Measurements from ENCODE around the gene GPHN. TPM values are rescaled to one million over a fixed set of nuclear protein-coding genes. Genes with fewer than 3 reads are reported as not detected.

Gene GPHN
- polyA plus RNA-seq, 1 of the 3 experiments (the other 2 are of a cell fraction), result 6.9 TPM

- Histone ChIP-seq H4K20me1 (ENCODE audit: insufficient read depth) (no peaks in the 10 kb centered on the region), H3F3A (replicated peaks; ENCODE audit: insufficient read depth) (no peaks in the 10 kb centered on the region), H3K9me3 (0 out of 2 replicates have a peak, but pooled peaks cover 12% of the 10 kb centered on the region), H3K4me2 (no peak overlapping the region), H3K27me3 (ENCODE audit: insufficient read depth) (no peaks in the 10 kb centered on the region), H2AFZ (ENCODE audit: low read depth) (no peak overlapping the region), H3K9me2 (no peaks in the 10 kb centered on the region), H3K27ac (ENCODE audit: low read depth in 2 of 2, low read length in 1 of 2) (no peak overlapping the region), H3K4me3 (ENCODE audit: low read depth in 2 of 2, low read length in 1 of 2) (no peak overlapping the region), H3K79me2 (ENCODE audit: insufficient read depth) (peaks cover 5% of the 10 kb centered on the region; the same call in 1 of the 2 replicates), H3K9ac (no peak overlapping the region), H3K4me1 (ENCODE audit: control insufficient read depth in 1 of 2, insufficient read depth in 2 of 2, low read depth in 1 of 2, low read length in 1 of 2) (no peaks in the 10 kb centered on the region), H3K36me3 (replicated peaks in 1 of 2; ENCODE audit: control insufficient read depth in 1 of 2, insufficient read depth in 2 of 2, low read length in 1 of 2) (no peaks in the 10 kb centered on the region)
- no peak for TF ChIP-seq NRF1 (IDR thresholded peaks at IDR 0.05; ENCODE audit: low read depth, low read length)
- no peak for TF ChIP-seq USF1 (IDR thresholded peaks at IDR 0.05; ENCODE audit: borderline replicate concordance, low read depth)
- no peak for TF ChIP-seq RXRA (IDR thresholded peaks at IDR 0.05; ENCODE audit: borderline replicate concordance, low read depth)
- TF ChIP-seq TCF12 (IDR thresholded peaks at IDR 0.05), result no peak
- TF ChIP-seq MXI1 (IDR thresholded peaks at IDR 0.05; ENCODE audit: low read depth, low read length), result no peak
- no peak for TF ChIP-seq TAF1 (IDR thresholded peaks at IDR 0.05; ENCODE audit: borderline replicate concordance, low read depth, low read length)
- no peak for TF ChIP-seq ZBTB33 (IDR thresholded peaks at IDR 0.05; ENCODE audit: borderline replicate concordance, low read depth)
- TF ChIP-seq CHD2 (IDR thresholded peaks at IDR 0.05; ENCODE audit: low read length, partially characterized antibody), result no peak
- TF ChIP-seq SMC3 (IDR thresholded peaks at IDR 0.05; ENCODE audit: low read depth, low read length), result no peak
- no peak for TF ChIP-seq MEF2A (IDR thresholded peaks at IDR 0.05; ENCODE audit: borderline replicate concordance, low read depth)
- ChIA-PET CTCF (no interaction called here), POLR2A (no interaction called here)
- WGBS (ENCODE audit: low lambda C conversion rate), result 95% methylated on average over 2 of the region's 2 CpGs
- DNase-seq, result no peak
These were observed 105.4 kb downstream of the GPHN start for GRCh38 chr14:66613344-66613743.

GRCh38 chr14:66619952-66620351 lies 112.0 kb downstream of the GPHN start:
- Histone ChIP-seq H3F3A (replicated peaks; ENCODE audit: insufficient read depth) (no peaks in the 10 kb centered on the region), H4K20me1 (ENCODE audit: insufficient read depth) (no peaks in the 10 kb centered on the region), H3K27ac (ENCODE audit: low read depth in 2 of 2, low read length in 1 of 2) (no peak overlapping the region), H3K4me3 (ENCODE audit: low read depth in 2 of 2, low read length in 1 of 2) (no peak overlapping the region), H3K9me3 (no peaks in the 10 kb centered on the region), H2AFZ (ENCODE audit: low read depth) (no peak overlapping the region), H3K4me2 (no peak overlapping the region), H3K36me3 (replicated peaks in 1 of 2; ENCODE audit: control insufficient read depth in 1 of 2, insufficient read depth in 2 of 2, low read length in 1 of 2) (no peaks in the 10 kb centered on the region), H3K9ac (no peak overlapping the region), H3K4me1 (ENCODE audit: control insufficient read depth in 1 of 2, insufficient read depth in 2 of 2, low read depth in 1 of 2, low read length in 1 of 2) (peaks cover 0 to 3% of the 10 kb centered on the region in 2 experiments; a peak in 2 of 4 replicates), H3K79me2 (ENCODE audit: insufficient read depth) (no peaks in the 10 kb centered on the region), H3K27me3 (ENCODE audit: insufficient read depth) (no peaks in the 10 kb centered on the region), H3K9me2 (no peaks in the 10 kb centered on the region)
- ChIA-PET POLR2A (no interaction called here), CTCF (no interaction called here)
- TF ChIP-seq EZH2phosphoT487 (IDR thresholded peaks at IDR 0.05; ENCODE audit: borderline replicate concordance, low read depth), result no peak
- no peak for TF ChIP-seq RAD21 (IDR thresholded peaks at IDR 0.05; ENCODE audit: low read length)
- TF ChIP-seq FOSL2 (IDR thresholded peaks at IDR 0.05; ENCODE audit: borderline replicate concordance, low read depth), result no peak
- TF ChIP-seq MAX (IDR thresholded peaks at IDR 0.05; ENCODE audit: low read depth), result no peak
- no peak for TF ChIP-seq PBX3 (IDR thresholded peaks at IDR 0.05)
- TF ChIP-seq SIN3A (IDR thresholded peaks at IDR 0.05; ENCODE audit: borderline replicate concordance, low read depth, low read length), result no peak
- TF ChIP-seq RFX5 (IDR thresholded peaks at IDR 0.05; ENCODE audit: low read length), result no peak
- no peak for DNase-seq
- WGBS (ENCODE audit: low lambda C conversion rate), result 98% methylated on average over 2 of the region's 2 CpGs

All from SK-N-SH (cell line).